ENCODE data around the gene HCRT. TPM values are rescaled to one million over a fixed set of nuclear protein-coding genes. Genes with fewer than 3 reads are reported as not detected.

HCRT gene
- total RNA-seq, 1 donor from 2014 or later: 0.47 TPM

DNA sequence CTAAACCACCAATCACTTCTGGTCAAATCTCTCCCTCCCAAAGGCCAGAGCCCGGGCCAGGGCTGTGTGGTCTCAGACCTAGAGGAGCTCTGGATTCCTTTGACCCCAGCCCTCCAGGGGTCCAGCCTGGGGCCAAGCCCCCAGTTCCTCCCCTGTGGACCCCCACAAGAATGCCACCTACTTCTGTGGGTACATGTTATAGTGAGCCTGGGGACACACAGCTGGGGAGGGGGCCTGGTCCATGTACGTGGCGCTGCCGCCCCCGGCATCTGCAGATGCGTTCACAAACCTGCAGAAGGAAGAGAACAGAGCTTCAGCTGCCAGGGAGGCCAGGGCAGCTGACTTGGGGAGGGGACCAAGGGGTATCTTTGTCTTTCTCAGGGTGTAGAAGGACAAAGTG, 16.9 kb upstream of the HCRT start:
- TF ChIP-seq, protein P1, sequence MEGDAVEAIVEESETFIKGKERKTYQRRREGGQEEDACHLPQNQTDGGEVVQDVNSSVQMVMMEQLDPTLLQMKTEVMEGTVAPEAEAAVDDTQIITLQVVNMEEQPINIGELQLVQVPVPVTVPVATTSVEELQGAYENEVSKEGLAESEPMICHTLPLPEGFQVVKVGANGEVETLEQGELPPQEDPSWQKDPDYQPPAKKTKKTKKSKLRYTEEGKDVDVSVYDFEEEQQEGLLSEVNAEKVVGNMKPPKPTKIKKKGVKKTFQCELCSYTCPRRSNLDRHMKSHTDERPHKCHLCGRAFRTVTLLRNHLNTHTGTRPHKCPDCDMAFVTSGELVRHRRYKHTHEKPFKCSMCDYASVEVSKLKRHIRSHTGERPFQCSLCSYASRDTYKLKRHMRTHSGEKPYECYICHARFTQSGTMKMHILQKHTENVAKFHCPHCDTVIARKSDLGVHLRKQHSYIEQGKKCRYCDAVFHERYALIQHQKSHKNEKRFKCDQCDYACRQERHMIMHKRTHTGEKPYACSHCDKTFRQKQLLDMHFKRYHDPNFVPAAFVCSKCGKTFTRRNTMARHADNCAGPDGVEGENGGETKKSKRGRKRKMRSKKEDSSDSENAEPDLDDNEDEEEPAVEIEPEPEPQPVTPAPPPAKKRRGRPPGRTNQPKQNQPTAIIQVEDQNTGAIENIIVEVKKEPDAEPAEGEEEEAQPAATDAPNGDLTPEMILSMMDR (conservative IDR thresholded peaks at IDR 0.05): no peak
- H3K27ac Mint-ChIP-seq (ENCODE audit: unreplicated experiment): no peak overlapping the region
- no peaks in the 10 kb centered on the region for H3K27me3 Mint-ChIP-seq (ENCODE audit: low read depth)
- DNase-seq (ENCODE audit: low read depth, low spot score): no peak
- peaks cover 3% of the 10 kb centered on the region for H3K36me3 Mint-ChIP-seq (ENCODE audit: low read depth)
- H3K9me3 Mint-ChIP-seq: no peaks in the 10 kb centered on the region
- peaks cover 5% of the 10 kb centered on the region for H3K4me1 Mint-ChIP-seq
- H3K4me3 Mint-ChIP-seq: no peak overlapping the region

DNA sequence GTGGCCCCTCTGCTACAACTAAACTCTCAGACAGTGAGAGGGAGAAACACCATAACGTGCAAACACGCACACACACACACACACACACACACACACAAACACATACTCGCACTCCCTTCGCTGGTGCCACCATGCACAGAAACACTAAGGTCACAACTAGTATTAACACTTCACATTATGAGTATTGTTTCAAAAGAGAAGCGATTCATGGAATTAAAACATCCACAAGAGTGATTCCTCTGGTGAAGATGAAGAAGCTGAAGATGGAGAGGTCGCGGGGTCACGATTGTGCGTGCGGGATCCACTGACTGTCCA, 16.2 kb upstream of the HCRT start:
- Mint-ChIP-seq H3K4me1 (peaks cover 5% of the 10 kb centered on the region), H3K36me3 (ENCODE audit: low read depth) (peaks cover 3% of the 10 kb centered on the region), H3K9me3 (no peaks in the 10 kb centered on the region), H3K27ac (ENCODE audit: unreplicated experiment) (peak overlapping the region; percentile 64), H3K4me3 (no peak overlapping the region), H3K27me3 (ENCODE audit: low read depth) (no peaks in the 10 kb centered on the region)
- no peak for DNase-seq (ENCODE audit: low read depth, low spot score)
- TF ChIP-seq, protein P1 (conservative IDR thresholded peaks at IDR 0.05): no peak

DNA sequence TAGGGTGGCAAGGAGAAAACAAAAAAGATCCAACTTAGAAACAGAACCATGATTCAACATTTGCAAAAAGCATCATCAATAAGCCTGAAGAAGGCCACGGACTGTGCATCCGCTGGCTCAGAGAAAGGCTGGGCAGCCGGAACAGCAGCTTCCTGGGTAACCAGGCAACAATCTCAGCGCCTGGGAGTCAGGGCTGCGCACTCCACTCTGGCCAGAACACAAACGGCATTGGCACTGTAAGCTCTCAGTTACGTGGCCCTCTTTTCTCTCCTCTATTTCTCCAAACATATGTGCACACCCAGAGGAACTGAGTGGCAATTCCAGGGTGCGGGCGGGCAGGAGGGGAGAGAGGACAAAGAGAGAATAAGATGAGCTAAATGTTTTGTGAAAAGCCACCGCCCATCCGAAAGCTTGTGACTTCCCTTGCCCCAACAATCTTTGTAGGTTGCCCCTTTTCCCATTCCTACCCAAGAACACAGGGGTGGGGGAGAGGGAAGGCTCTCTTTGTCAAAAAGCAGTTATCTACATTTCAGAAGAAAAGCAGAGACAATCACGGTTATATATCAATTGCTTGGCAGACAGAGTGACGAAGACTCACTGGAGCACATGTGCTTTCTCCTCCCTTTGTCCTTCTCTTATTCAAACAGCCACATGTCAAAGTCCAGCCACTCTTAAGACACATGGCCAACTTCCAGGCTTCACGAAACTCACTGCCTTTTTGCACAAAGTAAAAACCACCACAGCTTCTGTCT, 15.6 kb upstream of the HCRT start:
- H3K27me3 Mint-ChIP-seq (ENCODE audit: low read depth): no peaks in the 10 kb centered on the region
- H3K9me3 Mint-ChIP-seq: no peaks in the 10 kb centered on the region
- H3K4me3 Mint-ChIP-seq: no peak overlapping the region
- DNase-seq (ENCODE audit: low read depth, low spot score): no peak
- no peak overlapping the region for H3K27ac Mint-ChIP-seq (ENCODE audit: unreplicated experiment)
- H3K36me3 Mint-ChIP-seq (ENCODE audit: low read depth): peaks cover 3% of the 10 kb centered on the region
- TF ChIP-seq, protein P1 (conservative IDR thresholded peaks at IDR 0.05): no peak
- peaks cover 5% of the 10 kb centered on the region for H3K4me1 Mint-ChIP-seq

DNA sequence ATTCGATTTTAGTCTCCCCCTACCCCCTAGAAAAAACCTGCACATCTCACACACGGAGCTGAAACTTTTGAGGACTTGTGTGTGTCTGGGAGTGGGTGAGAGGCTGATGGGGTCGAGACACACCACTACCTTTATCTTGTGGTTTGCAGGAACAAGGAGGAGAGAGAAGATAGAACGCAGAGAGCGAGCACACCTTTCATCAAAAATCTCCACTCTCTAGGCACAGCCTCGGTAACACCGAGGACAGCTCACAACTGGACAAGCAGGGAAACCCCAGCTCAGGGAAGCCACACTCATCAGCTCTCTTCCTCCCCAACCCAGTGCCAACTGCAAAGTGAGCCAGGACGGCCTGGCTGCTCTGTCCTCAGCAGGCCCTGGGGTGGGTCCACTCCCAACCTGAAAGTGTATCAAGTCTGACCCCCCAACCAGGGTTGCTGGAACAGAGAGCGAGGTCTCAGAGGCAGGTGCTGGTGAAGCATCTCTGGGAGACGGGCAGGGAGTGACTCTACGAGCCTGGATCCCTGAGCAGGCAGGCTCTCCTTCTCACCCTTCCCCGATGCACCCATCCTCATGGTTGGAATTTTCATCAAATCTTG, 14.3 kb upstream of the HCRT start:
- Mint-ChIP-seq H3K27me3 (ENCODE audit: low read depth) (no peaks in the 10 kb centered on the region), H3K4me1 (peaks cover 6% of the 10 kb centered on the region), H3K4me3 (no peak overlapping the region), H3K9me3 (no peaks in the 10 kb centered on the region), H3K27ac (ENCODE audit: unreplicated experiment) (no peak overlapping the region), H3K36me3 (ENCODE audit: low read depth) (peaks cover 3% of the 10 kb centered on the region)
- DNase-seq (ENCODE audit: low read depth, low spot score): no peak
- TF ChIP-seq, protein P1 (conservative IDR thresholded peaks at IDR 0.05): no peak

DNA sequence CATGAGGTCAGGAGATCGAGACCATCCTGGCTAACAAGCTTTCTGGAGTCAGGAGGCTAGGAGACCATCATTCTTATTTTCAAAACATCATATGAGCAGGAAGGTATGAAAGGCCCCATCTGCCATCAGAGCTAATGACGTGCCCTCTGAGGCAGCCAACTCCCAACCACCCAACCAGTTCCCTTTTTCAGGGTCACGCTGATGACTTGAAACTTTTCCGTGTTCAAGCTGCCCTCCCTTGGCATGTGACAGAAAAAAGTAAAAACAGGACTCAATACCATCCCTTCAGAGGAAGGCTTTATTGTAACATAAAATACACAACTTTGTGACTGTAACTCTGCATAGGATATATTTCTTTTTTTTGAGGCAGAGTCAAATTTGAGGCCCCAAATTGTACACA, 13.6 kb upstream of the HCRT start:
- Mint-ChIP-seq H3K27ac (ENCODE audit: unreplicated experiment) (no peak overlapping the region), H3K36me3 (ENCODE audit: low read depth) (no peaks in the 10 kb centered on the region), H3K4me1 (peaks cover 12% of the 10 kb centered on the region), H3K4me3 (no peak overlapping the region), H3K9me3 (no peaks in the 10 kb centered on the region), H3K27me3 (ENCODE audit: low read depth) (no peaks in the 10 kb centered on the region)
- TF ChIP-seq, protein P1 (conservative IDR thresholded peaks at IDR 0.05): no peak
- no peak for DNase-seq (ENCODE audit: low read depth, low spot score)
